LoVo (cell line): ENCODE measurements around the gene CSRP1.

Source experiments
- DNase-seq: peaks from one replicate; pipeline ENCODE4 v3.0.0-alpha.2; 2016; ENCODE audit warnings: low spot score

Gene CSRP1

DNA sequence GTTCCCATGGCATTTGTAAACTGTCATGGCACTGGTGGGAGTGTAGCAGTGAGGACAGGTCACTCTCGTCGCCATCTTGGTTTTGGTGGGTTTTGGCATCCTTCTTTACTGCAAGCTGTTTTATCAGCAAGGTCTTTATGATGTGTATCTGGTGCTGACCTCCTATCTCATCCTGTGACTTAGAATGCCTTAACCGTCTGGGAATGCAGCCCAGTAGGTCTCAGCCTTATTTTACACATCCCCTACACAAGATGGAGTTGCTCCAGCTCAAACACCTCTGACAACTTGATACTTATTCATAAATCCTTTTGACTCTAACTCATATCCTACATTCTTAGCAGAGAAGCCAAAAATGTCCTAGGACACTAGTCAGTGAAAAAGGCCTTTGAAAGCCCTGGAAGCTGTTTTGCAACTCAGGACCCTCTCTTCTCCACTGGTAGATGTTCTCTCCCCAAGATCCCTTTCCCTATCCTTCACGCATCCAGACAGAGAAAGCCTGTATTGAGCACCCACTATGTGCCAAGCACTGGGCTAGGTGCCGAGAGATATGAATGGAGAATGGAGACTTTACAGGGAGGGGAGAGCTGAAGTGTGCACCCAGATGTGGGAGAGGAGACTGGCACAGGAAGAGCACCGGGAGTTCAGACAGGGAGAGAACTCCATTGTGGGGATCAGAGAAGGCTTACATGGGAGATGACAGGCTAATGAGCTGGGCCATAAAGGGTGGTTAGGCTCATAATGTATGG lies 6.7 kb upstream of the CSRP1 start:
- DNase-seq = no peak

- DNase-seq = no peak
Observed at GRCh38 chr1:201511941-201512539, 5.1 kb upstream of the CSRP1 start.

DNA sequence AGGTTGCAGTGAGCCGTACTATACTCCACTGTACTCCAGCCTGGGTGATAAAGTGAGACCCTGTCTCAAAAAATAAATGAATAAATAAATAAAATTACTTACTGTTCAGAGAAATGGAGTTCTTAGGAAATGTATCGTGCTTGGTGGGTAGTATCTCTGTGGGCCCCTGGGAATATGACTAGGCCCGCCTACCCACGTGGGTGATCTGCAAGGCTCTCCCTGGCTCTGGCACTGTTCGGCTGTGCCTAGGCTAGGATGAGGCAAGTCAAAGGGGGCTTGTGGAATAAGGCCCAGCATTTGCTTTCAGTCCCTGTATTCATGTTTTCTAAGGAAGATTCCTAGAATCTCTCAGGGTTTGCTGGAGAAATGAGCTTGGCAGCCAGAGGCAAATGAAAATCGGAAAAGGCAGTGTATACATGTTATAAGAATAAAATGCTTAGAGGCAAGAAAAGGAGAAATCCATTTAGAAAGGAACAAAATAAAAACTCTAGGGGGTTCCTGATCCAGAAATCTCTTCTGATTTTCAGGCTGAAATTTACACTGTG lies 4.5 kb upstream of the CSRP1 start:
- no peak for DNase-seq

GRCh38 chr1:201510734-201511133 lies 3.8 kb upstream of the CSRP1 start:
- no peak for DNase-seq

DNA sequence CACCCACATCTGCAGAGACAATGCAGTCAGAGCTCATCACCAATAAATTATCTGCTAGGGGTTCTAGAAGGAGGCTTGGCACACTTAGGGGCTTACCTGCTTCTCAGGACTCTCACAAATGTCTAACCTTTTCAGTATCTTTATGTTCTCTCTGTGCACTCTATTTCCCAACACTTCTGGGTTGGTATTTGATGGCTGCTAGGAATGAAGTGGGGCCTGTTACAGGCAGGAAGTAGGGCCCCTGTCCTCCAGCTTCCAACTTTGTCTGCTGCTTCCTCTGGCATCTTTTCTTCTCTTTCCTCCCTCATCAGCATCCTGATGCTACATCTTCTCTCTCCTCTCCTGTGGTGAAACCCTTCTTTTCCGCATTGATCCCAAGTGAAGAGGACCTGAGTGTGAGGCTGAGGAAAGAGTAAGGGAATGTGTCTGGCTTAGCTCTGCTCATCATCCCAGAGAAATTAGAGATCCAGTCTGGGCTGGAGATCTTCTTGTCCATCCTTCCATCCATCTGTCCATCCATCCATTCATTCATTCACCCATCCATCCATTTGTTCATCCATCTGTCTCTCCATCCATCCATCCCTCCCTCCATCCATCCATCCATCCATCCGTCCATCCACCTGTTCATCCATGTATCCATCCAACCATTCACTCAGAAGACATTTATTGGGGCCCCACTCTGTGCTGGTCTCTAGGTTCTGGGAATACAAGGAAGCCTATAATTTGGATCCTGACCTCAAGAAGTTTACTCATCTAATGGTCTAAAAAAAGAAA lies 2.9 kb upstream of the CSRP1 start:
- DNase-seq = no peak

- DNase-seq = no peak
Observed at GRCh38 chr1:201508809-201509208, 1.9 kb upstream of the CSRP1 start.

DNA sequence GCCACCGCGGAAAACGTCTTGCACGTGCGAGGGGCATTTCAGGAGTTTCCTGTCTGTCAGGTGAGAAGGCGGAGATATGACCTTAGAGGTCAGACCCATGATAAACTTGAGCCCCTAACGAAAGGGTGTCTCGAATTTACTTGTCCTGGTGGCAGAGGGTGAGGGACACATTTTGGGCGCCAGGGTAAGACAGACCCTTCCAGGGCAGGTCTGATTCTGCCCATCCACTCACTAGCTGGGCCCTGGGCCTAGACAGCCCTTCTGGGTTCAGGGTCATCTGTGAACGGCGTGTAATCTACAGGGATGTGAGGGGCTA lies 395 bp upstream of the CSRP1 start:
- no peak for DNase-seq

DNA sequence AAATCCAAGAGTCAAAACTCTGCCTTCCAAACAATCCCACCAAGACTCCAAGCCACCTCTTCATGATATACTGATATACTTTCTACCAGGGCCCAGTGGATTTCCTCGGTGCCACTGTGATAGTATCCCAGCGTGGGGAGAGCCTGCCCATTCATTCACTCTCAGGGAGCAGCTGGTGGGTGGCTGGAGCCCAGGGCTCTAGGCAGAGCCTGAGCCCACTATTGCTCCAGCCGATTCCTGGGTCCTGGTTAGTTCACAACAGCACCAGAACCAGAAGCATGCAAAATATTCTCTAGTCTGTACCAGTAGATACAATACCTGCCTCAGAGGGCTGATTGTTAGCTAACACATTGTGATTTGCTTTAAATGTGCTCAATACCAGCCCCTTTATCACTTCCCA lies 831 bp downstream of the CSRP1 start:
- DNase-seq = no peak

DNA sequence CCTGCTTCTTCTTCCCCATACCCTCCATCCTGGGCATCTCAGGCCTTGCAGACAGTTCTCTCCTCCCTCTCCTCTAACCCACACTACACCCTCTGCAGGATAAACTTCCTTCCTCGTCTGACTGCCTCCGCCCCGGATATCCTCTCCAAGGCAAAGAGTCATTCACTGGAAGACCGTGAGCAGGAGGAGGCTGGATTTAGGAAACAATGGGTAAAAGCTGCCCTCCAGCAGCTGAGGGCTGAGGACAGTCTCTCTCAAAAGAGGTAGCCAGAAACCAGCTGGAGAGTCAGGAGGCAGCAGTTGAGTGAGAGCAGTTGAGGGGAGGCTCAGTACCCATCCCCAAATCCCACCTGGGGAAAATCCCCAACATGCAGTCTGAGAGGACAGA lies 1.4 kb downstream of the CSRP1 start:
- no peak for DNase-seq

DNA sequence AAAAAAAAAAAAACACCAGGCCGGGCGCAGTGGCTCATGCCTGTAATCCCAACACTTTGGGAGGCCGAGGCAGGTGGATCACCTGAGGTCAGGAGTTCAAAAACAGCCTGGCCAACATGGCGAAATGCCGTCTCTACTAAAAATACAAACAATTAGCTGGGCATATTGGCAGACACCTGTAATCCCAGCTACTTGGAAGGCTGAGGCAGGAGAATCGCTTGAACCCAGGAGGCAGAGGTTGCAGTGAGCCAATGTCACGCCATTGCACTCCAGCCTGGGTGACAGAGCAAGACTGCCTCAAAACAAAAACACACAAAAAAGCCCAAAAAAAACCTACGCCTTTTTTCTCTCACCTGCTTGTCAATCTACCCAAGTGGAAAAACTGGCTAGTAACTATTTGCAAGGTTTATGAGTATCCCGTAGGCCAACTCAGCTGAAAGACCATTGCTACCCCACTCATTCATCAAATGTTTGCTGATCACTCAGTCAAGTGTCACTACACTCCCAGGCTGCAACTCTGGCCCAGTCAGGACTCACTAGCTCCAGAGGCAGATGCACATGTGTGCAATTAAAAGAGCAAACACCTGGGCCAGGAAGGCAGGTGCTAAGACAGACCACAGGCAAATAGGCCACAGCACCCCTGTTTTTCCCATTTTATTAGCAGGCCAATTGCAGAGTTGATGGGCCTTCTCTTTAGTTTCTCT lies 2.0 kb downstream of the CSRP1 start:
- no peak for DNase-seq

DNA sequence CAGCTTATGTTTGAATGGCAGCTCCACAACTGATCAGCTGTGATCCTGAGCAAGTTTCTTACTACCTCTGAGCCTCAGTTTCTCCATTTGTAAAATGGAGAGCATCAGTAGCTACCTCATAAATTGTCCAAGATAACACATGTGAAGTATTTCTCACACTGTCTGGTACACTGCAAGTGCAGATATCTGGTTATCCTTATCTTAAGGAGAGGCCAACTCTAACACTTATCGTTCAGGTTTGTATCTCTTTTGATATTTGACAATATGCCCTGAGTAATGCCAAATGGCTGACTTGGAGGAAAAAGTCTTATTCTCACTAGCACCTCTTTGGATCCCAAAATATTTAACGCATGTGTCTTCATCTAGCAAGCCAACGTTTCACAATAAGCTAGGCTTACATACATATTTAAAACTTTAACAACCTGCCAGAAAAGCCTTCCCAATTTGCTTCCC lies 2.7 kb downstream of the CSRP1 start:
- DNase-seq = no peak

GRCh38 chr1:201503397-201504176 lies 3.3 kb downstream of the CSRP1 start:
- no peak for DNase-seq

GRCh38 chr1:201502511-201502857 lies 4.4 kb downstream of the CSRP1 start:
- DNase-seq = no peak

DNA sequence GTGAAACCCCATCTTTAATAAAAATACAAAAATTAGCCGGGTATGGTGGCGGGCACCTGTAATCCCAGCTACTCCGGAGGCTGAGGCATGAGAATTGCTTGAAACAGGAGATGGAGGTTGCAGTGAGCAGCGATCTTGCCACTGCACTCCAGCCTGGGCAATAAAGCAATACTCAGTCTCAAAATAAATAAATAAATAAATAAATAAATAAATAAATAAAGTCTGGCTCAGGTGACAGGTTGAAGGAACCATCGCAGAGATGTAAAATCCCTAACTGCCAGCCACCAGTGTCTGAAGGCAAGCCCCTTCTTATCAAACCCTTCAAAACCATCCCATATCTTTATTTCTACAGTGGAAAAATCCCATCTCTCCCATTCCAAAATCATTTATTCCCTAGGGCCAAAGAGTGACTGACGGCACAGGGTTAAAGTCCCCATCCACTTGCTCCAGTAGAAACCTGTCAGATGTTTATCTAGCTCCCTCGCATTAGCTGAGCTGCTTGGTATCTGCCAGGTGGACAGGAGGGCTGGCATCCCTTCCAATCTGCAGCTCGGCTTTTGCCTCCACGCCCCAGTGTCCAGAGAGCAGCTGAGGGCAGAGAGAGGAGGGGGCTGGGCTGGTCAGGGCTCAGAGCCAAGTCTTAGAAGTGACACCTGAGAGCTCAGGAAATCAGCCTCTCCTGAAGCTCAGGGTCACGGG lies 5.0 kb downstream of the CSRP1 start:
- no peak for DNase-seq

- DNase-seq = no peak
Observed at GRCh38 chr1:201501144-201501543, 5.8 kb downstream of the CSRP1 start.

GRCh38 chr1:201500670-201501120 lies 6.2 kb downstream of the CSRP1 start:
- no peak for DNase-seq

GRCh38 chr1:201499795-201500669 lies 6.9 kb downstream of the CSRP1 start:
- DNase-seq = no peak

GRCh38 chr1:201499191-201499590 lies 7.7 kb downstream of the CSRP1 start:
- DNase-seq = no peak

GRCh38 chr1:201498621-201499020 lies 8.3 kb downstream of the CSRP1 start:
- DNase-seq = no peak

GRCh38 chr1:201497935-201498509 lies 8.9 kb downstream of the CSRP1 start:
- DNase-seq = no peak
